Ascending aorta (tissue), 2 donors: ENCODE measurements around the gene IRF1. TPM values are rescaled to one million over a fixed set of nuclear protein-coding genes. Genes with fewer than 3 reads are reported as not detected.
A peak's percentile ranks its signal among the peaks of the same experiment; 100 is the strongest.

ENCODE experiments used
- DNase-seq, 2 donors: peaks; one replicate each; pipeline ENCODE4 v3.0.0-alpha.2; 2019; ENCODE audit warnings: low spot score in 2 of 2
- H3K27ac ChIP-seq, 2 donors: fragments of 200-600 bp; sonication (generic); one replicate each; pipeline ENCODE4 v1.5.1; 2016 to 2017; ENCODE audit warnings: mild to moderate bottlenecking in 1 of 2
- H3K27me3 ChIP-seq: fragments of 200-600 bp; sonication (generic); one replicate; pipeline ENCODE4 v1.5.1; 2017
- H3K36me3 ChIP-seq, 2 donors: fragments of 200-600 bp; sonication (generic); one replicate each; pipeline ENCODE4 v1.5.1; 2016
- H3K4me1 ChIP-seq, 2 donors: fragments of 200-600 bp; sonication (generic); one replicate each; pipeline ENCODE4 v1.5.1; 2016 to 2017; ENCODE audit warnings: mild to moderate bottlenecking in 1 of 2
- H3K4me3 ChIP-seq, 2 donors: fragments of 200-600 bp; sonication (generic); one replicate each; pipeline ENCODE4 v1.5.1; 2016 to 2017; ENCODE audit warnings: mild to moderate bottlenecking in 1 of 2
- H3K9me3 ChIP-seq, 2 donors: fragments of 200-600 bp; sonication (generic); one replicate each; pipeline ENCODE4 v1.5.1; 2016
- CTCF ChIP-seq, 3 experiments: fragments of 200-600 bp in 2 of 3; fragments of 450-650 bp in 1 of 3; sonication (generic) in 2 of 3; IDR thresholded peaks; one replicate each; pipeline ENCODE4 v1.5.1; 2016 to 2019; ENCODE audit warnings: antibody characterized with exemption in 3 of 3, mild to moderate bottlenecking in 1 of 3, moderate library complexity in 1 of 3
- intact Hi-C: fragments of 100-400 bp; cut with DNase I; formaldehyde crosslinking; loops from one replicate; pipeline ENCODE4 v1.15.1; 2023
- total RNA-seq: library from RNA; depleted of rRNA; stranded (reverse); fragments of >200 nt; gene quantifications from one replicate; pipeline ENCODE4 v1.1.0, GENCODE V29; 2016

IRF1 gene
- total RNA-seq, 1 donor from 2014 or later = 57.7 TPM

- DNase-seq = peak in 1 of 2 donors; percentile 68
- intact Hi-C loops = loop anchor here (2.0 to 10.0 kb wide), 4 partner anchors 53 to 553 kb away; partner anchors contain the start of gene P4HA2
- Histone ChIP-seq H3K9me3 (no peaks in the 10 kb centered on the region), H3K27me3 (no peaks in the 10 kb centered on the region), H3K27ac (peak overlapping the region; percentile 95 to 98), H3K36me3 (peaks cover 10 to 15% of the 10 kb centered on the region in 2 donors), H3K4me1 (peaks cover 9 to 30% of the 10 kb centered on the region in 2 donors), H3K4me3 (peak overlapping the region; percentile 87 to 94)
- TF ChIP-seq CTCF (IDR thresholded peaks at IDR 0.05) = no peak
These were observed 1.1 kb upstream of the IRF1 start for GRCh38 chr5:132491368-132492364.

GRCh38 chr5:132489871-132490483, 596 bp downstream of the IRF1 start:
- intact Hi-C loops = loop anchor here (1.0 to 10.0 kb wide), 6 partner anchors 51 to 555 kb away; partner anchors contain the start of gene P4HA2
- Histone ChIP-seq H3K9me3 (no peaks in the 10 kb centered on the region), H3K36me3 (peaks cover 26 to 32% of the 10 kb centered on the region in 2 donors), H3K27ac (peak overlapping the region; percentile 95 to 98), H3K4me3 (peak overlapping the region; percentile 87 to 94), H3K27me3 (no peaks in the 10 kb centered on the region), H3K4me1 (peaks cover 3 to 26% of the 10 kb centered on the region in 2 donors)
- TF ChIP-seq CTCF (IDR thresholded peaks at IDR 0.05) = peak in 2 of 3 experiments; percentile 16 to 25
- peak in 1 of 2 donors; percentile 79 for DNase-seq

- peaks cover 3 to 26% of the 10 kb centered on the region in 2 donors for H3K4me1 ChIP-seq
- no peaks in the 10 kb centered on the region for H3K27me3 ChIP-seq
- no peaks in the 10 kb centered on the region for H3K9me3 ChIP-seq
- intact Hi-C loops = no loop called here
- H3K27ac ChIP-seq = no peak overlapping the region
- peaks cover 29 to 39% of the 10 kb centered on the region in 2 donors for H3K36me3 ChIP-seq
- peak overlapping the region; percentile 87 to 94 for H3K4me3 ChIP-seq
- TF ChIP-seq CTCF (IDR thresholded peaks at IDR 0.05) = no peak
- peak in 1 of 2 donors; percentile 56 for DNase-seq
These were observed 1.4 kb downstream of the IRF1 start for GRCh38 chr5:132489051-132489770.

GRCh38 chr5:132488590-132488989, 2.0 kb downstream of the IRF1 start:
- Histone ChIP-seq H3K27ac (no peak overlapping the region), H3K27me3 (no peaks in the 10 kb centered on the region), H3K4me3 (peak overlapping the region in 1 of 2 donors; percentile 94), H3K9me3 (no peaks in the 10 kb centered on the region), H3K4me1 (peaks cover 3 to 26% of the 10 kb centered on the region in 2 donors), H3K36me3 (peaks cover 35 to 46% of the 10 kb centered on the region in 2 donors)
- DNase-seq = no peak
- TF ChIP-seq CTCF (IDR thresholded peaks at IDR 0.05) = no peak
- intact Hi-C loops = no loop called here
